A549 (cell line): ENCODE data around the gene TCAP. TPM values are rescaled to one million over a fixed set of nuclear protein-coding genes. Genes with fewer than 3 reads are reported as not detected.

Source experiments
- ATAC-seq, 2 experiments: fragments of 200-7000 bp in 1 of 2; fragments of >200 bp in 1 of 2; cut with Nextera tagmentation in 1 of 2; cut with Tn5 transposase in 1 of 2; 3 replicates each; pipeline versions ENCODE4 v1.8.0 to v1.9.1; 2018 to 2020; ENCODE audit warnings: mild to moderate bottlenecking in 1 of 2, moderate library complexity in 1 of 2
- CTCF ChIA-PET: fragments of 300-600 bp; sonication (Branson Sonifier 250); formaldehyde crosslinking; extraction: SDS; loops from one replicate; lab custom pipeline; 2021; ENCODE audit warnings: antibody characterized with exemption, inconsistent platforms; lab: Yijun Ruan, JAX
- POLR2A ChIA-PET: fragments of 350-600 bp; formaldehyde crosslinking; extraction: SDS; loops from one replicate; lab custom pipeline; 2021; ENCODE audit warnings: antibody characterized with exemption, inconsistent platforms; lab: Yijun Ruan, JAX
- DNase-seq, 2 experiments: peaks; one replicate each; pipeline versions ENCODE4 v3.0.0 to v3.0.0-alpha.2; 2011 to 2016; ENCODE audit warnings: low read depth in 1 of 2, low spot score in 1 of 2
- FAIRE-seq: peaks from 2 replicates; lab custom pipeline; 2011; peaks lifted over from hg19 to GRCh38; lab: Jason Lieb, UNC
- H3K27ac ChIP-seq, 2 experiments: fragments of >200 bp; sonication (Bioruptor Twin); formaldehyde crosslinking; 3 replicates each; pipeline ENCODE4 v1.5.1; 2016 to 2017
- H3K4me1 ChIP-seq: fragments of >200 bp; sonication (Bioruptor Twin); formaldehyde crosslinking; 3 replicates; pipeline ENCODE4 v1.6.1; 2016
- H3K4me2 ChIP-seq: fragments of >200 bp; sonication (Bioruptor Twin); formaldehyde crosslinking; 3 replicates; pipeline ENCODE4 v1.6.1; 2016
- H3K4me3 ChIP-seq: fragments of >200 bp; sonication (Bioruptor Twin); formaldehyde crosslinking; 3 replicates; pipeline ENCODE4 v1.5.1; 2016
- H3K9me3 ChIP-seq: fragments of >200 bp; sonication (Bioruptor Twin); formaldehyde crosslinking; 3 replicates; pipeline ENCODE4 v1.6.1; 2016
- BCL3 ChIP-seq: fragments of >200 bp; sonication (Bioruptor Twin); formaldehyde crosslinking; IDR thresholded peaks from 3 replicates; pipeline ENCODE4 v1.6.1; 2016
- CBX8 ChIP-seq: fragments of 200-600 bp; sonication (generic); IDR thresholded peaks from 2 replicates; pipeline ENCODE4 v1.6.1; 2016
- CEBPB ChIP-seq, 2 experiments: fragments of >200 bp in 1 of 2; sonication (Bioruptor Twin) in 1 of 2; formaldehyde crosslinking in 1 of 2; IDR thresholded peaks; 2 replicates each; pipeline ENCODE4 v1.6.1; 2012 to 2016
- CTCF ChIP-seq: fragments of >200 bp; sonication (Bioruptor Twin); formaldehyde crosslinking; IDR thresholded peaks from 3 replicates; pipeline ENCODE4 v1.5.1; 2016
- E2F6 ChIP-seq: IDR thresholded peaks from 2 replicates; pipeline ENCODE4 v1.6.1; 2012; ENCODE audit warnings: low read depth, borderline replicate concordance
- ESRRA ChIP-seq: fragments of 150-350 bp; IDR thresholded peaks from 2 replicates; pipeline ENCODE4 v1.6.1; 2014; ENCODE audit warnings: mild to moderate bottlenecking, low read length, borderline replicate concordance
- HOXA7 ChIP-seq: fragments of 250-450 bp; sonication (Bioruptor Pico); IDR thresholded peaks from 2 replicates; pipeline ENCODE4 v1.5.0; 2020; ENCODE audit warnings: mild to moderate bottlenecking, moderate library complexity
- KDM1A ChIP-seq: fragments of 200-600 bp; sonication (generic); IDR thresholded peaks from 2 replicates; pipeline ENCODE4 v1.6.1; 2016; ENCODE audit warnings: low read depth, mild to moderate bottlenecking
- KDM5A ChIP-seq: fragments of 200-600 bp; sonication (generic); IDR thresholded peaks from 2 replicates; pipeline ENCODE4 v1.6.1; 2016; ENCODE audit warnings: antibody characterized with exemption, mild to moderate bottlenecking
- MAZ ChIP-seq: fragments of 150-350 bp; IDR thresholded peaks from 2 replicates; pipeline ENCODE4 v1.6.1; 2014; ENCODE audit warnings: antibody characterized with exemption, low read depth, low read length, borderline replicate concordance
- RAD21 ChIP-seq, 2 experiments: fragments of >200 bp in 1 of 2; sonication (Bioruptor Twin) in 1 of 2; formaldehyde crosslinking in 1 of 2; IDR thresholded peaks in 1 of 2; conservative IDR thresholded peaks in 1 of 2; 2 replicates in 1 of 2; 3 replicates in 1 of 2; pipeline ENCODE4 v1.6.1; 2012 to 2018; ENCODE audit warnings: inconsistent platforms in 1 of 2
- ZSCAN20 ChIP-seq: fragments of 250-450 bp; sonication (Bioruptor Pico); IDR thresholded peaks from 2 replicates; pipeline ENCODE4 v1.8.0; 2022; ENCODE audit warnings: mild to moderate bottlenecking, moderate library complexity
- WGBS: methylation state at CpG from one replicate; pipeline ENCODE4 v1.1.6; 2017; ENCODE audit errors: missing lambda C conversion rate; 5-methylcytosine and 5-hydroxymethylcytosine counted together
- polyA plus RNA-seq, 4 experiments: library from polyadenylated mRNA; depleted of rRNA in 3 of 4; stranded (reverse); fragments of >200 nt; fragmentation: RNase III in 1 of 4; extraction: RNeasy Plus Mini Kit Qiagen cat#74134 plus additional on column Dnase treatment in 1 of 4; gene quantifications; 2 replicates in 3 of 4; 3 replicates in 1 of 4; pipeline ENCODE4 v1.2.3, GENCODE V29; 2011 to 2017
- TF ChIP-seq, protein P1 (sequence below): fragments of 250-450 bp; sonication (Bioruptor Pico); IDR thresholded peaks from 2 replicates; pipeline ENCODE4 v1.5.0; 2021; ENCODE audit warnings: mild to moderate bottlenecking, moderate library complexity, borderline replicate concordance

TCAP gene
- polyA plus RNA-seq, 2 of the 4 experiments (the other 2 are of a cell fraction) = 0.41 to 1.2 TPM

- ChIA-PET CTCF (interaction anchor here (1.0 to 48.4 kb wide), 10 partner anchors 32 to 105 kb away, joined by 3 to 1581 read pairs (median 8); partner anchors contain the start of genes ERBB2, NEUROD2, PGAP3 and PNMT), POLR2A (interaction anchor here (0.5 to 1.0 kb wide), 3 partner anchors 15 to 103 kb away, joined by 3 to 4 read pairs (median 3); partner anchors contain the start of gene ERBB2)
- ATAC-seq (peak; percentile 43 to 45), DNase-seq (no peak), FAIRE-seq (no peak)
- Histone ChIP-seq H3K4me2 (no peak overlapping the region), H3K9me3 (no peaks in the 10 kb centered on the region), H3K4me3 (no peak overlapping the region), H3K27ac (no peak overlapping the region), H3K4me1 (no peaks in the 10 kb centered on the region)
- TF ChIP-seq ZSCAN20 (CRISPR knock-in tag) = no peak
- WGBS = 79% methylated on average over 7 of the region's 7 CpGs
These were observed 12.4 kb upstream of the TCAP start for GRCh38 chr17:39652587-39653315.

DNA sequence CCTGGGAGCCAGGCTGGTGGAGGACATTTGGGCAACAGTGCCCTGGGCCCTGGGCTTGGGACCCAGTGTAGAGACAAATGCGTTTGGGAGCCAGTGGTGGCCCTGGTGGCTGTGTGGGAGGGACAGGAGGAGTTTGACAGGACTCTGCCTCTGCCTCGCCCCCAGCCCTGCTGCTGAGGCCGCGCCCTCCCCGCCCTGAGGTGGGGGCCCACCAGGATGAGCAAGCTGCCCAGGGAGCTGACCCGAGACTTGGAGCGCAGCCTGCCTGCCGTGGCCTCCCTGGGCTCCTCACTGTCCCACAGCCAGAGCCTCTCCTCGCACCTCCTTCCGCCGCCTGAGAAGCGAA, 11.9 kb upstream of the TCAP start:
- ATAC-seq (peak; percentile 3 to 7; a peak in 3 of 6 replicates), FAIRE-seq (no peak)
- no peak overlapping the region for H3K4me3 ChIP-seq
- no peak overlapping the region for H3K4me2 ChIP-seq
- H3K9me3 ChIP-seq = no peaks in the 10 kb centered on the region
- H3K4me1 ChIP-seq = no peaks in the 10 kb centered on the region
- WGBS = 75% methylated on average over 10 of the region's 12 CpGs
- TF ChIP-seq CEBPB (IDR thresholded peaks at IDR 0.05) (no peak), KDM5A (no peak)
- TF ChIP-seq, protein P1, sequence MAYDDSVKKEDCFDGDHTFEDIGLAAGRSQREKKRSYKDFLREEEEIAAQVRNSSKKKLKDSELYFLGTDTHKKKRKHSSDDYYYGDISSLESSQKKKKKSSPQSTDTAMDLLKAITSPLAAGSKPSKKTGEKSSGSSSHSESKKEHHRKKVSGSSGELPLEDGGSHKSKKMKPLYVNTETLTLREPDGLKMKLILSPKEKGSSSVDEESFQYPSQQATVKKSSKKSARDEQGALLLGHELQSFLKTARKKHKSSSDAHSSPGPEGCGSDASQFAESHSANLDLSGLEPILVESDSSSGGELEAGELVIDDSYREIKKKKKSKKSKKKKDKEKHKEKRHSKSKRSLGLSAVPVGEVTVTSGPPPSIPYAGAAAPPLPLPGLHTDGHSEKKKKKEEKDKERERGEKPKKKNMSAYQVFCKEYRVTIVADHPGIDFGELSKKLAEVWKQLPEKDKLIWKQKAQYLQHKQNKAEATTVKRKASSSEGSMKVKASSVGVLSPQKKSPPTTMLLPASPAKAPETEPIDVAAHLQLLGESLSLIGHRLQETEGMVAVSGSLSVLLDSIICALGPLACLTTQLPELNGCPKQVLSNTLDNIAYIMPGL (CRISPR knock-in tag) = no peak
- TF ChIP-seq, all 56 proteins: peak for 0
- ChIA-PET CTCF (interaction anchor here (0.7 to 48.4 kb wide), 15 partner anchors 31 to 522 kb away, joined by 3 to 1581 read pairs (median 7); partner anchors contain the start of genes ERBB2, MIEN1, NEUROD2 and PGAP3), POLR2A (interaction anchor here (1.0 kb wide), 3 partner anchors 16 to 47 kb away, joined by 3 read pairs; partner anchors contain the start of genes ERBB2 and PGAP3)
- DNase-seq = no peak
- H3K27ac ChIP-seq = no peak overlapping the region

GRCh38 chr17:39653662-39654331, 11.4 kb upstream of the TCAP start:
- no peak for FAIRE-seq
- DNase-seq = peak; percentile 67 to 91
- ChIA-PET POLR2A (interaction anchor here (1.0 kb wide), 1 partner anchor 34 kb away, joined by 3 read pairs; the partner anchor contains the start of gene PGAP3), CTCF (interaction anchor here (0.7 to 48.4 kb wide), 17 partner anchors 31 to 521 kb away, joined by 3 to 1581 read pairs (median 7); partner anchors contain the start of genes ERBB2, MIEN1, NEUROD2 and PGAP3)
- Histone ChIP-seq H3K4me3 (no peak overlapping the region), H3K9me3 (no peaks in the 10 kb centered on the region), H3K4me2 (no peak overlapping the region), H3K4me1 (no peaks in the 10 kb centered on the region), H3K27ac (no peak overlapping the region)
- peak; percentile 65 to 86; a peak in 5 of 6 replicates for ATAC-seq
- WGBS = 49% methylated on average over 14 of the region's 14 CpGs
- TF ChIP-seq HOXA7 (no peak), KDM1A (peak; percentile 47; the same call in 1 of the 2 replicates), CBX8 (no peak), RAD21 (conservative IDR thresholded peaks at IDR 0.05 in 1 of 2, IDR thresholded peaks at IDR 0.05 in 1 of 2) (peak; percentile 28 to 41; a peak in 3 of 5 replicates), MAZ (peak; percentile 72; the same call in 1 of the 2 replicates), E2F6 (no peak), BCL3 (no peak), ESRRA (0 out of 2 replicates have a peak, but pooled peaks have one; percentile 42), CTCF (peak; percentile 90)
